Calu3 (cell line): ENCODE measurements around the gene C9orf50. TPM values are rescaled to one million over a fixed set of nuclear protein-coding genes. Genes with fewer than 3 reads are reported as not detected.

Experiments used
- BruUV-seq: library from RNA; stranded (reverse); fragments of 400-500 nt; replicated peaks from 2 replicates; lab custom pipeline; 2021; lab: Mats Ljungman, UMichigan
- CTCF ChIA-PET: fragments of 300-600 bp; sonication (Branson Sonifier 250); formaldehyde crosslinking; loops from one replicate; lab custom pipeline; 2022; ENCODE audit warnings: antibody characterized with exemption; lab: Charles Lee
- DNase-seq: peaks from one replicate; pipeline ENCODE4 v3.0.0; 2022
- H3K27ac Mint-ChIP-seq: one replicate; pipeline ENCODE4 v1.8.0; 2022; ENCODE audit warnings: mixed read lengths; ENCODE audit not compliant: unreplicated experiment
- H3K27me3 Mint-ChIP-seq: one replicate; pipeline ENCODE4 v1.8.0; 2022; ENCODE audit warnings: mixed read lengths; ENCODE audit not compliant: unreplicated experiment
- H3K36me3 Mint-ChIP-seq: one replicate; pipeline ENCODE4 v1.8.0; 2022; ENCODE audit warnings: mild to moderate bottlenecking, moderate library complexity, mixed read lengths; ENCODE audit not compliant: insufficient read depth, unreplicated experiment
- H3K4me1 Mint-ChIP-seq: one replicate; pipeline ENCODE4 v1.8.0; 2022; ENCODE audit warnings: mild to moderate bottlenecking, low read depth, mixed read lengths; ENCODE audit not compliant: unreplicated experiment
- H3K4me3 Mint-ChIP-seq: one replicate; pipeline ENCODE4 v1.8.0; 2022; ENCODE audit warnings: mild to moderate bottlenecking, low read depth, moderate library complexity, mixed read lengths; ENCODE audit not compliant: unreplicated experiment
- H3K9me3 Mint-ChIP-seq: one replicate; pipeline ENCODE4 v1.8.0; 2022; ENCODE audit warnings: low read depth, mixed read lengths; ENCODE audit not compliant: unreplicated experiment
- CTCF ChIP-seq: fragments of 200-600 bp; IDR thresholded peaks from one replicate; pipeline ENCODE4 v1.8.0; 2022; ENCODE audit warnings: antibody characterized with exemption; ENCODE audit not compliant: unreplicated experiment
- intact Hi-C: fragments of 100-400 bp; cut with micrococcal nuclease; formaldehyde crosslinking; loops from one replicate; pipeline ENCODE4 v1.10.0; 2022; ENCODE audit not compliant: unreplicated experiment
- total RNA-seq: library from RNA; stranded (reverse); gene quantifications from 2 replicates; pipeline ENCODE4 v1.2.3, GENCODE V29; 2022

C9orf50 gene
- total RNA-seq, 1 experiment from 2014 or later, result not detected

DNA sequence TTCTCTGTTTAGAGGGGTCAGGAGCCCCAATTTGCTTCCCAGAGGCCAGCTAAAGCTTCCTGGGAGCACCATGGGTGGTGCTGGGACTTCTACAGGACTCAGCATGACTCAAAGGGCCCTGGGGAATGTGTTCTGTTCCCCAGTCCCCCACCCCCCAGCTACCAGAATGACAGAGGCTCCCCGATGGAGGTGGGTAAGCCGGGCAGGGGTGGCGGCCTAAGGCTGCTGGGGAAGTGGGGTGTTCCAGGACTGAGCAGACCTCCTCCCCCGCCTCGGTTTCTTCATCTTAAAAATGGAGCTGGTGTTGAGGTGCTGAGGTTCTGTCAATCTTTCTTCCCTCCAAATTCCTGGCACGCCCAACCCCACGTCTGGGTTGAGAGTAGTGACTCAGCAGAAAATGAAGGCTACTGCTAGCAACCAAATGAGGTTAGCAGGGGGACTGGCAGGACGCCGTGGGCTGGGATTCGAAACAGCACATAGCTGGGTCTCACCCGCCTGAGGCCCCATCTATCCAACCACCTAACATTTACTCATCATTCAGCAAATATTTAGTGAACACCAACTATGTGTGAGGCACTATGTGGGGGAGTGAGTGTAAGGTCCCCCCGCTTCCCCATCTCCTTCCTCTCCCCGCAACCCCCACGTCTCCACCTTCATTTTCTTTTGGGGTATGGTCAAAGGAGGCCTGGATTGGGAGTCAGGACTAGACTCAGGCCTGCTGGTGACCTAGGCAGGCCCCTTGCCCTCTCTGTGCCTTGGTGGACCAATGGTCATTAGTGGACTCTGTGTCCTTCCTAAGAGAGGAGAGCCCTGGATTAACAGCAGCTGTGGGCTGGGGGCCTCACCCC, 50.2 kb downstream of the C9orf50 start:
- Mint-ChIP-seq H3K9me3 (peaks cover 3% of the 10 kb centered on the region), H3K4me3 (peak overlapping the region; percentile 8), H3K27ac (peak overlapping the region; percentile 50), H3K36me3 (peaks cover 32% of the 10 kb centered on the region), H3K4me1 (peaks cover 34% of the 10 kb centered on the region), H3K27me3 (no peaks in the 10 kb centered on the region)
- TF ChIP-seq CTCF, result no peak
- no TSS peak for BruUV-seq
- CTCF ChIA-PET, result interaction anchor here (0.6 to 1.6 kb wide), 3 partner anchors 40 to 227 kb away, joined by 3 to 4 read pairs (median 3); no protein-coding TSS in a partner anchor
- intact Hi-C loops, result no loop called here
- peak; percentile 31 for DNase-seq

DNA sequence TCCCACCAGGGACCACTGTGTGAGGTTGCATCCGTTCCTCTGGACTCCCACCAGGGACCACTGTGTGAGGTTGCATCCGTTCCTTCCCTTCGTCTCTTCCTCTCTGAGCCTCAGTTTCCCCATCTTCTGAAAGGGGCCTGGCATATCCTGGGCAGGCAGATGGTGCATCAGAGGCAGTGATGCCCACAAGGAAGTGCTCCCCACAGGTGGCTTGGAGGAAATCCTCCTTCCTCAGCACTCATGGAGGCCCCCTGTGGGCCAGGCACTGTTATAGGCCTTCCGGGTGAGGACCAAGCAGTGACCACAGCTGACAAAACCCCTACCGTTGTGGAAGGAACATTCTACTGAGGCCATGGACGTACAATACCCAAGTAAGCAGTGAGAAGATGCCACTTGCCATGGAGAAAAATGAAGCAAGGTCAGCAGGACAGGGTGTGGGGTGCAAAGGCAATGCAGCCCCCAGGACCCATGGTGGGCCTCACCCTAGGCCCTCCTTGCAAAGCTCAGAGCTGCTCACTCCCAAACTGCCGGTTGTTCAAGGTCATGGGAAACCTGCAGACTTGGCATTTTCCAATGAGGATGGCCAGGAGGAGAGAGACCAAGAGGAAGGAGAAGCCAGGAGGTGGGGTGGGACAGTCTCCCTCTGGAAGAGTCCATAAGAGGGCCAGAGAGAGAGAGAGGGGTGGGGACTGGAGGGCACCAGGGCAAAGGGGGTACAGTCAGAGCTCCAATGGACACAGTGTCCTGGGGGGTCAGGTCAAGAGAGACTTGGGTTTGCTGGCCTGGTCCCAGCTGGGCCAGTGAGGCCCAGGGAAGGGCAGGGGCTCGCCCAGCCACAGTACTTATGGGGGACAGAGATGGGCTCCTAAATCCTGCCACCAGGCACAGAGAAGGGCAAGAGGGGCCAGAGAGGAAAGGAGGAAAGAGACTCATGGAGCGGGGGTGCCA, 51.1 kb downstream of the C9orf50 start:
- BruUV-seq, result no TSS peak
- DNase-seq, result peak; percentile 52
- TF ChIP-seq CTCF, result no peak
- H3K27ac Mint-ChIP-seq, result peak overlapping the region; percentile 50
- CTCF ChIA-PET, result interaction anchor here (0.6 to 1.7 kb wide), 5 partner anchors 10 to 226 kb away, joined by 3 to 6 read pairs (median 3); no protein-coding TSS in a partner anchor
- H3K4me1 Mint-ChIP-seq, result peaks cover 27% of the 10 kb centered on the region
- H3K36me3 Mint-ChIP-seq, result peaks cover 32% of the 10 kb centered on the region
- intact Hi-C loops, result no loop called here
- H3K9me3 Mint-ChIP-seq, result peaks cover 3% of the 10 kb centered on the region
- H3K27me3 Mint-ChIP-seq, result no peaks in the 10 kb centered on the region
- peak overlapping the region; percentile 8 for H3K4me3 Mint-ChIP-seq

DNA sequence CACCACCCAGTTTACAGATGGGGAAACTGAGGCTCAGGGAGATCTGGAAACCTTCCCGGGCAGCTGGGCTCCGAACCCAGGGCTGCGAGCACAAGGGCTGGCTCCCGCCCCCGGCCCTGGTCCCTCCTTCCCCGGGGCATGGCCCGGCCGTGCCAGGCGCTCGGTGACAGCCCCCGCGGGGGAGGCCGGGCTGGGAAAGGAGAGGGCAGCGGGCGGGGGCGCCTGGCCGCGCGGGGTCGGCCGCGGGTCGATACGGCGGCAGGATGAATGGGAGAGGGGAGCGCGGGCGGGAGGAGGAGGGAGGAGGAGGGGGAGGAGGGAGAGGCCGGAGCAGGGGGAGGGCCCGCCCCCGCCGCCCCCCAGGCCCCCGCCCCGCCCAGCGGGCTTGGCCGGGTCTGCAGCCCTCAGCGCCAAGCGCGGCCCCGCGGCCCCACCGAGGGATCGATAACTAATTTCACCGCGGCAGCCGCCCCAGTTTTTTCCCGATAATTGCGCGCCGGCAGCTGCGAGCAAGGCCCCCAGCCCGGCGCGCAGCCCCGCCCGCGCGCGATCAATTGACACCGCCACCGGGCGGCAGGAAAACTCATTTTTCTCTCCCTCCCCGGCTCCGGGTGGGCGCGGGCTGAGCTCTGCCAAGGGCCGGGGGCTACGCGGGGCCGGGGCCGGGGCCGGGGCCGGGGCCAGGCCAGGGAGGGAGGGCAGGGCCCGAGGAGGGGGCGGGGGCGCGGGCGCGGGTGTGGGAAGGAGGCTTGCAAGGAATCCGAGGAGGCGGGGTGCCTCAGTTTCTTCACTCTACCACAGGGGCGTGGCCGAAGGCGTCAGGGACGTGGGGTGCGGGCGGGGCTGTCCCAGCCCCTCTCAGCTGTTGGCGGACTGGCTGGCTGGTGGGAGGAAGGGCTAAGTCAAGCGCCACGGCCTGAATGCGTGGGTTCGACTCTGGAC, 52.1 kb downstream of the C9orf50 start:
- no TSS peak for BruUV-seq
- DNase-seq, result peak; percentile 78

More for the DNA sequence above, 52.1 kb downstream of the C9orf50 start:
- Mint-ChIP-seq H3K27ac (peak overlapping the region; percentile 50), H3K4me3 (peak overlapping the region; percentile 79), H3K27me3 (no peaks in the 10 kb centered on the region), H3K4me1 (peaks cover 27% of the 10 kb centered on the region), H3K9me3 (peaks cover 3% of the 10 kb centered on the region), H3K36me3 (peaks cover 29% of the 10 kb centered on the region)
- intact Hi-C loops, result no loop called here
- CTCF ChIA-PET, result interaction anchor here (0.6 to 1.7 kb wide), 3 partner anchors 11 to 20 kb away, joined by 3 to 6 read pairs (median 5); no protein-coding TSS in a partner anchor
- TF ChIP-seq CTCF, result no peak
